Stimulated activated CD4-positive, alpha-beta T cell treated with anti-CD3 and anti-CD28 coated beads, Interleukin-4, amount 100 ng/mL, for 24 hours (primary cell): ENCODE results near the gene HLA-DPB1.

ENCODE experiments used
- DNase-seq: peaks from one replicate; pipeline ENCODE4 v3.0.0-alpha.2; 2020

The HLA-DPB1 gene

GRCh38 chr6:33105386-33105785 lies 29.6 kb downstream of the HLA-DPB1 start:
- no peak for DNase-seq

- no peak for DNase-seq
Observed at GRCh38 chr6:33105916-33106871, 30.4 kb downstream of the HLA-DPB1 start.

- no peak for DNase-seq
Observed at GRCh38 chr6:33107641-33108040, 31.9 kb downstream of the HLA-DPB1 start.

- no peak for DNase-seq
Observed at GRCh38 chr6:33108307-33108706, 32.5 kb downstream of the HLA-DPB1 start.

- DNase-seq: no peak
Observed at GRCh38 chr6:33112148-33112547, 36.4 kb downstream of the HLA-DPB1 start.

GRCh38 chr6:33113755-33114154 lies 38.0 kb downstream of the HLA-DPB1 start:
- DNase-seq: no peak

GRCh38 chr6:33114406-33114805 lies 38.6 kb downstream of the HLA-DPB1 start:
- no peak for DNase-seq

- DNase-seq: no peak
Observed at GRCh38 chr6:33116417-33116816, 40.6 kb downstream of the HLA-DPB1 start.

- DNase-seq: no peak
Observed at GRCh38 chr6:33116841-33117711, 41.3 kb downstream of the HLA-DPB1 start.

GRCh38 chr6:33117811-33118277 lies 42.1 kb downstream of the HLA-DPB1 start:
- no peak for DNase-seq

- DNase-seq: peak; percentile 30
Observed at GRCh38 chr6:33118525-33119123, 42.8 kb downstream of the HLA-DPB1 start.

- DNase-seq: no peak
Observed at GRCh38 chr6:33120001-33120400, 44.2 kb downstream of the HLA-DPB1 start.

GRCh38 chr6:33123181-33123580 lies 47.4 kb downstream of the HLA-DPB1 start:
- no peak for DNase-seq

- no peak for DNase-seq
Observed at GRCh38 chr6:33123732-33124524, 48.1 kb downstream of the HLA-DPB1 start.

- no peak for DNase-seq
Observed at GRCh38 chr6:33124525-33124901, 48.7 kb downstream of the HLA-DPB1 start.

- DNase-seq: no peak
Observed at GRCh38 chr6:33124947-33125346, 49.2 kb downstream of the HLA-DPB1 start.

- DNase-seq: peak; percentile 68
Observed at GRCh38 chr6:33126101-33126714, 50.4 kb downstream of the HLA-DPB1 start.

GRCh38 chr6:33128318-33128717 lies 52.5 kb downstream of the HLA-DPB1 start:
- no peak for DNase-seq

- DNase-seq: no peak
Observed at GRCh38 chr6:33132081-33132524, 56.3 kb downstream of the HLA-DPB1 start.

- DNase-seq: no peak
Observed at GRCh38 chr6:33136310-33136900, 60.6 kb downstream of the HLA-DPB1 start.
